ENCODE results near the gene NID1.

Gene NID1

GRCh38 chr1:236063919-236064673, 794 bp downstream of the NID1 start:
- TF ChIP-seq REST (IDR thresholded peaks at IDR 0.05; ENCODE audit: low read depth) (no peak), TEAD4 (IDR thresholded peaks at IDR 0.05) (no peak), EP300 (IDR thresholded peaks at IDR 0.05; ENCODE audit: borderline replicate concordance) (no peak), TAF1 (IDR thresholded peaks at IDR 0.05; ENCODE audit: low read depth) (no peak), FOXM1 (IDR thresholded peaks at IDR 0.05; ENCODE audit: borderline replicate concordance, low read depth) (no peak), CREB1 (IDR thresholded peaks at IDR 0.05; ENCODE audit: low read depth) (no peak), EGR1 (IDR thresholded peaks at IDR 0.05) (no peak), RAD21 (IDR thresholded peaks at IDR 0.05; ENCODE audit: low read depth) (no peak)

GRCh38 chr1:236063551-236063918, 1.4 kb downstream of the NID1 start:
- TF ChIP-seq YY1 (IDR thresholded peaks at IDR 0.05; ENCODE audit: low read depth) (no peak), ZBTB7A (IDR thresholded peaks at IDR 0.05; ENCODE audit: low read depth) (no peak), TCF12 (IDR thresholded peaks at IDR 0.05; ENCODE audit: low read depth) (no peak), EP300 (IDR thresholded peaks at IDR 0.05; ENCODE audit: borderline replicate concordance) (no peak), REST (IDR thresholded peaks at IDR 0.05; ENCODE audit: low read depth) (no peak), NFIC (IDR thresholded peaks at IDR 0.05) (no peak), RAD21 (IDR thresholded peaks at IDR 0.05; ENCODE audit: low read depth) (no peak), CEBPB (IDR thresholded peaks at IDR 0.05) (no peak), TEAD4 (IDR thresholded peaks at IDR 0.05) (no peak), TAF1 (IDR thresholded peaks at IDR 0.05; ENCODE audit: low read depth) (no peak), MAX (IDR thresholded peaks at IDR 0.05) (no peak), CREB1 (IDR thresholded peaks at IDR 0.05; ENCODE audit: low read depth) (no peak), FOXM1 (IDR thresholded peaks at IDR 0.05; ENCODE audit: borderline replicate concordance, low read depth) (no peak), EGR1 (IDR thresholded peaks at IDR 0.05) (no peak)
- TF ChIP-seq, protein P1, sequence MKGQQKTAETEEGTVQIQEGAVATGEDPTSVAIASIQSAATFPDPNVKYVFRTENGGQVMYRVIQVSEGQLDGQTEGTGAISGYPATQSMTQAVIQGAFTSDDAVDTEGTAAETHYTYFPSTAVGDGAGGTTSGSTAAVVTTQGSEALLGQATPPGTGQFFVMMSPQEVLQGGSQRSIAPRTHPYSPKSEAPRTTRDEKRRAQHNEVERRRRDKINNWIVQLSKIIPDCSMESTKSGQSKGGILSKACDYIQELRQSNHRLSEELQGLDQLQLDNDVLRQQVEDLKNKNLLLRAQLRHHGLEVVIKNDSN (IDR thresholded peaks at IDR 0.05), result no peak

- TF ChIP-seq ZBTB7A (IDR thresholded peaks at IDR 0.05; ENCODE audit: low read depth) (no peak), CEBPB (IDR thresholded peaks at IDR 0.05) (no peak), NFIC (IDR thresholded peaks at IDR 0.05) (no peak), TAF1 (IDR thresholded peaks at IDR 0.05; ENCODE audit: low read depth) (no peak)
Observed at GRCh38 chr1:236060286-236060685, 4.6 kb downstream of the NID1 start.

DNA sequence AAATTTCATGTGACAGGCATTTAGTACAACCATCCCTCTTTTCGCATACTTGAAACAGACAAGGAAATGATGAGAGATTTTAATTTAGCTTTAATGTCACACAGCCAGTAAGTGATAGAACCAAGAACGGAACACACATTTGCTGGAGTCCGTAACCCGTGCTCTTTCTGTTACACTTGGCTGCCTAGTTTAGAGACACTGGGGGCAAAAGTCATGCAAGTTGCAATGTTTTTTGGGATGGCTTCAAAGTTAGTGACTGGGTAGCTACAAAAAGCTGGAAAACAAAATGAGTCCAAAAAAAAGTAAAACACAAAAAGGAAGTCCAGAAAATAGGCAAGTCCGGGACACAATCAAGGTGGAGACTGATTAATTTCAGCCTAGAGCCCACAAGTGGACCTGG, 5.9 kb downstream of the NID1 start:
- no peak for TF ChIP-seq CREB1 (IDR thresholded peaks at IDR 0.05; ENCODE audit: low read depth)
- TF ChIP-seq REST (IDR thresholded peaks at IDR 0.05; ENCODE audit: low read depth), result no peak
- TF ChIP-seq, protein P1 (IDR thresholded peaks at IDR 0.05), result no peak
- no peak for TF ChIP-seq TAF1 (IDR thresholded peaks at IDR 0.05; ENCODE audit: low read depth)
- no peak for TF ChIP-seq TEAD4 (IDR thresholded peaks at IDR 0.05)
- no peak for TF ChIP-seq CEBPB (IDR thresholded peaks at IDR 0.05)
- no peak for TF ChIP-seq NFIC (IDR thresholded peaks at IDR 0.05)
